T follicular helper cell (primary cell): Measurements from ENCODE around the gene PSMA3.
A peak's percentile ranks its signal among the peaks of the same experiment; 100 is the strongest.

ENCODE experiments used
- DNase-seq: peaks from one replicate; pipeline ENCODE4 v3.0.0-alpha.2; 2020; ENCODE audit warnings: low read depth

The PSMA3 gene

DNA sequence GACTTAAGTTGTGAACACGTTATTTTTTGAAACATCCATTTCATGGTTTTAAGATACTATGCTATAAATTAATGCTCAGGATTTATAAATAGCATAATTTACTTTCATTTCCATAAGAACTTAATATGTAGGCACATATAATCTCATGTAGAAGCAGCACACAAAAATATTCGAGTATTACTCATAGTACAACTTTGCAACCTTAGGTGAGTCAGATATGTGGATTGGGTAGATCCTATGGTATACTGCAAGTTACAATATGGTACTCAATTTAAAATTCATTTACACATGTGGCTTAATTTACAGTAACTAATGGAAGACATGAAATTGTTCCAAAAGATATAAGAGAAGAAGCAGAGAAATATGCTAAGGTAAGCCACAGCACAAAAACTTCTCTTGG is 26.0 kb downstream of the PSMA3 start:
- no peak for DNase-seq

DNA sequence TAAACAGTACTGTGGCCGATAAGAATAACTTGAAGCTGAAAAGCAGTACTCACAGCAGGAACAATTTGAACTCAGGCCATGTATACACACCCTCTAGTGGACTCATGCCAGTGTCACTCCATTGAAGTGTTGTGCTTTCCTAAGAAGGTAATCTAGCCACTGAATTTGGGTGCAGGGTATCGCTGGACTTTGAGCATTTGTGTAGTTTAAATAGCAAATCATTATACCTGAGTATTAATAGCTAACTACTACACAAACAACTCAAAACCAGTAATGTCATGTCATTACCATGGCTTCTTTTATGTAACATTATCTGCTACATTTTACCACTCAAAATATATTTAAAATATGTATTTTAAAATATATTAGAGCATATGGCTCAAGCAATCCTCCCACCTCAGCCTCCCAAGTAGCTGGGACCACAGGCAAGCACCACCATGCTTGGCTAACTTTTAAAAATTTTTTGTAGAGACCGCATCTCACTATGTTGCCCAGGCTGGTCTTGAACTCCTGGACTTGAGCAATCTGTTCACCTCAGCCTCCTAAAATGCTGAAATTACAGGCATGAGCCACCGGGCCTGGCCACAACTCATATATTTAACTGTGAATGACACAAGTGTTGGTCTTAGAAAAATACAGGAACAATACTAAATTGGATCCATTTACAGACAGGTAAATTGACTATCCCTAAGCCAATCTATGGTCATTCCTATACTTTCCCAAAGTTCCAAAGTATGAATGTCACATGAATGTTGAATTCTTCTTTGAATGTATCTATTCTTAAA is 28.1 kb downstream of the PSMA3 start:
- DNase-seq, result no peak

DNA sequence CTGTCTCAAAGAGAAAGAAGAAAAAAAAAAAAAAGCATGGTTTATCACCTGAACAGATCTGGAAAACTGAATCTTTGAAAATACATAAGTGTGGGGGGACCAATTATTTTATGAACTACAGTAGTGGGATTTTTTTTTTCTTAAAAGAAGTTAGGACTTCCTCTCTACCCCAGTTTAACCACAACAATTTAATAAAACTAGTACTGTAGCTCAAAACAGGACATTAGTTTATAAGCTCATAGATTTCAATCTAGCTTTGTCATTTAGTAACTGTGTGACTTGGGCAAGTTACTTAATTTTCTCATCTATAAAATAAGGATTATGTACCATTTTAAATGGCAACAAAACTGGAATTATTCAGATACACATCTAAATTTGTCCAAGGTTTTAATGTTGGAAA is 30.2 kb downstream of the PSMA3 start:
- DNase-seq, result no peak

DNA sequence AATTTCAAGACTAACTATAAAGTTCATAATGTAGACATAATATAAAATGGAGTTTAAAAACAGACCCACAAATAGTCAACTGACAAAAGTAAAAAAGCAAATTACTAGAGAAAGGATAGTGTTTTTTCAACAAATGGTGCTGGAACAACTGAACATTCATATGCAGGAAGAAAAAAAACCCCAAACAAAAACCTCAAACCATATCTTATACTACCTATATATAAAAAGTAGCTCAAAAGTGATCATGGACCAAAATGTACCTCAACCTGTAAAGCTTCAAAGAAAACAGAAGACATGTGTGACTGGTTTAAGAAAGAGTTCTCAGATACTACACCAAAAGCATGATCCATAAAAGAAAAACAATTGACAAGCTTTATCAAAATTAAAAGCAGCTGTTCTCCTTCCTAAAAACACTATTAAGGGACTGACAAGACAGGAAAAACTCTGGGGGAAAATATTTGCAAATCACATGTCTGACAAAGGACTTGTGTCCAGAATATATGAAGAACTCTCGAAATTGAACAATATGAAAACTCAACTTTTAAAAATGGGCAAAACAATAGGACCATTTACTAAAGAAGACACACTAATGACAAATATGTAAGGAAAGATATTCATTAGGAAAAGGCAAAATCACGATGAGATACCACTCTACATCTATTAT is 31.0 kb downstream of the PSMA3 start:
- no peak for DNase-seq

DNA sequence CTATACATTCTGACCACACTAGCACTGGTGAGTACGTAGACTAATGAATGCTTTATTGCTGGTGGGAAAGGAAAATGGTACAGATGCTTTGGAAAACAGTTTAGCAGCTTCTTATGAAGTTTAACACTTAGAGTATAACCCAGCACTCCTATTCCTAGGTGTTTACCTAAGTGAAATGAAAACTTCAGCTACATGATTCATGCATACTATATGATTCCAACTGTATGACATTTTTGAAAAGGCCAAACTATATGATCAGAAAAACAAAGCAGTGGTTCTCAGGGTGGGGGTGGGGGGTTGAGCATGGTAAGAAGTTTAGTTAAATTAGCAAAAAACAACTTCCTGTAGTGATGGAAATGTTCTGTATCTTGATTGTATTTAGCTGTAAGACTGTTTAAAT is 31.6 kb downstream of the PSMA3 start:
- DNase-seq, result no peak

DNA sequence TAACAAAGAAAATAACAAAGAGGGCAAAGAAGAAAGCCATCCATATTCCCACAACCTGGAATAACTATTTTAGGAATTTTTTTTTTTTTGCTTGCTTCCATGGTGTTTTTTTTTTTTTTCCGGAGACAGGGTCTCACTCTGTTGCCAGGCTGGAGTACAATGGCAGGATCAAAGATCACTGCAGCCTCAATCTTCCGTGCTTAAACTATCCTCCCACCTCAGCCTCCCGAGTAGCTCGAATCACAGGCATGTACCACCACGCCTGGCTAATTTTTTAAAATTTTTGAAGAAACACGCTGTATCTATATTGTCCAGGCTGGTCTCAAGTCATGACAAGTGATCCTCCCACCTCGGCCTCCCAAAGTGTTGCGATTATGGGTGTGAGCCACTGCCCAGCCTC is 33.5 kb downstream of the PSMA3 start:
- DNase-seq, result no peak

DNA sequence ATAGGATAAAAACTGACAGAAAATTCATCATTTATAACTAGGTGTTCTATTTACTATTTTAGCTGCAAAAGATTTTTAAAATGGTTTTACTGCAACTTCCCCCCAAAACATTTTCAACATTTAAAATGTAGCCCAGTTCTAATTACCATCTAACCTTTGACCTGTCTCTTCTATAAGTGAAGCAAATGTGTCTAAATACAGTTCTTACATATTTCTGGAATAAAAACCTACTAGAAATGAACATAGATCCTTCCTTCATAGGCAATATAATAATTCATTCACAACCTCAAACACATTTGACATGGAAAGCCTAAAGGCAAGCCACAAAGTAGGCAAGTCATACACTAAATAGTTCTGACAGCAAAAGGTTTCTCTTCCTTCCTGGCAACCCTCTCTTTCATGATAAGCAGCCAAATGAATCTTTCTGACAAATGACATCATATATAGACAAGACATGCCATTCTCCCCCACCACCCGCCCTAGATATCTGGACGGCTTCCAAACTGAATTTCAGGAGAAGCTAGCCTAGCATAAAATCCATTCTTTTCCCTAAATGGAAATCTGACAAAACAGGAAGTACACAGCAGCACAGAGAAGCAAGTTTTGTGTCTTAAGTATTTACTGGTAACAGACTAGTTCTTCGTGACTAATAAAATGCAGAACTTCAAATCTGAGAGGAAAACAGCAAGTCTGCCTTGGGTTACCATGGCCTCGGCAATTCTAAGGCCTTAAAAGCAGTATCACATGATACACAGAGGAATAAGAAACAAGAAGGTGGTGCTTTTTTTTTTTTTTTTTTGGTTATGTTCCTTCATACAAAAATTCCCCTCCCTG is 36.5 kb downstream of the PSMA3 start:
- no peak for DNase-seq

DNA sequence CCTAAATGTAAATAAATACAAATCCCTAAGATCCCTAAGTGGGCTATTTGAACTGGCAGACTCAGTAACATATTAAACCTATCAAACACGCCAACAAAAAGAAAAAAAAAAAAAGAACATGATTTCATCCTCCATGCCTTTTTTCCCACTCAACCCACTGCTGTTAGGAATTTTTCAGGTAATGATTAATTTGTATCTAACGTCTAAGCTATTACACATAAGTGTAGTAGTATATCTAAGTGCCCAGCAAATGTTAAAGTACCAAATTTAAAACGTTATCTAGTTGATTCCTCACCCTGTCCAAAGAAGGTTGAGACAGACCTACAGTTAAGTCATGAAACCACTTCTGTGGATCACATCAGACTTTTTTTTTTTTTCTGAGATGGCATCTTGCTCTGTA is 37.3 kb downstream of the PSMA3 start:
- DNase-seq, result no peak

DNA sequence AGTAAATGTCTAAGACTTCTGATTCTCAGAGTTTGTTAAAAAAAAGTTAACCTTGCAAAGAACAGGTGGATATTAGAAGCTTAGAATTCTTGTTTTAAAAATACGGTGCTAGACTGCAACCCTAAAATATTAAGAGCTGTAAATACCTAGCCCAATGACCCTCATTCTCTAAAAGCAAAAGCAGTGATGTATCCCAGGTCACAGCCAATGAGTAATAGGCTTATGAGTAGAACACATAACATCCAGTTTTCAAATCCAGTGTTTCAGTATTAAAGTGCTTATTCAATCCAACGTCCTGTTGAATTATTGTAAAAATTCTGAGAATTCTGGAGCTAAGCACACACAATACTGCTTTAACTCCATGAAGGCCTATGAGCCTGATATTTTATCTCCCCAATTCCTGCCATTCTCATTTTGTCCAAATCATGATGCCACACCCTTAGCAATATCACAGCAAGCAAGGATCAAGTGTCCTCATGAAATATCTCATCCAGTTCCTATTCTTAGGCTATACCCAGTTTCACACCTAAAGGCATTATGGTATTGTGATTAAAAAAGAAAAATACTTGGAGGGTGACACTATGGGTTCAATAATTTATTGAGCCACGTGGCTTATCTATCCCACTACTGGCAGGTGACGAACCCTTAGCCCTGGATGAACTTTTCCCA is 38.4 kb downstream of the PSMA3 start:
- no peak for DNase-seq

DNA sequence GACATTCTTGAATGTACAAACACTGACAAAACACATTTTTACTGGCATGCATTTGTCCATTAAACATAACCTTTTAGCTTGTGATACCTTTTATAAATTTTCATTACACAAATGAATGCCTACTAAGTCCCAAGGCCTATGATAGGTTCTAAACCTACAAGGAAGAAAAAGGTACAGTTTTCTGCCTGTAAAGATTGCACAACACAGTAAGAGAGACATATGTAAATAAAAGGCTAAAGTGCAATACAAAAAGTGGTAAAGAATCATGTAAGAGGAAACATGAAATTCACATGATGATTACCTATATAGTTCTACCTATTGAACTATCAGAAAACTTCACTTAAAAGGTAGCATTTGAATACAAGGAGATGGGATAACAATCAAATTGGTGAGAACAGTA is 39.1 kb downstream of the PSMA3 start:
- DNase-seq, result no peak

DNA sequence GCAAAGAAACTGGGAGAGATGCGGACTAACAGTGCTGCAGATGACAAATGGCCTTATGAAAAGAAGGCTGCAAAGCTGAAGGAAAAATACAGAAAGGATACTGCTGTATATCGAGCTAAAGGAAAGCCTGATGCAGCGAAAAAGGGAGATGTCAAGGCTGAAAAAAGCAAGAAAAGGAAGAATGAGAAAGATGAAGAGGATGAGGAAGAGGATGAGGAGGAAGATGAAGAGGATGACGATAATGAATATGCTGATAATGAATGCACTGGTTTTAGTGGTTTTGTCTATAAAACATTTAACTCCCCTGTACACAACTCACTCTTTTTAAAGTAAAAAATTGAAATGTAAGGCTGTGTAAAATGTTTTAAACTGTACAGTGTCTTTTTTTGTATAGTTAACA is 40.5 kb downstream of the PSMA3 start:
- DNase-seq, result no peak

DNA sequence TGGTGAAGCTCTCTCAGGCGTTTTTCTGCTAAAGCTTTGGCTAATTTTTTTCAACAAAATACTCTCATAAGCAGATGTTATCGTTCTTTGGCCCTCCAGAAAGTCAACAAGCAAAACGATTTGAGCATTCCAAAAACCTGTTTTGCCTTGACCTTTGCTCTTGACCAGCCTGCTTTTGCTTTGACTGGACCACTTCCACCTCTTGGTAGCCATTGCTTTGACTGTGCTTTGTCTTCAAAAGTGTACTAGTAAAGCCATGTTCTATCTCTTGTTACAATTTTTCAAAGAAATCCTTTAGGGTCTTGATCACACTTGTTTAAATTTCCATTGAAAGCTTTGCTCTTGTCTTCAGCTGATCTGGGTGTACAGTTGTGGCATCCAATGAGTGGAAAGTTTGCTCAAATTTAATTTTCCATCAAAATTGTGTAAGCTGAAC is 43.0 kb downstream of the PSMA3 start:
- DNase-seq, result no peak

DNA sequence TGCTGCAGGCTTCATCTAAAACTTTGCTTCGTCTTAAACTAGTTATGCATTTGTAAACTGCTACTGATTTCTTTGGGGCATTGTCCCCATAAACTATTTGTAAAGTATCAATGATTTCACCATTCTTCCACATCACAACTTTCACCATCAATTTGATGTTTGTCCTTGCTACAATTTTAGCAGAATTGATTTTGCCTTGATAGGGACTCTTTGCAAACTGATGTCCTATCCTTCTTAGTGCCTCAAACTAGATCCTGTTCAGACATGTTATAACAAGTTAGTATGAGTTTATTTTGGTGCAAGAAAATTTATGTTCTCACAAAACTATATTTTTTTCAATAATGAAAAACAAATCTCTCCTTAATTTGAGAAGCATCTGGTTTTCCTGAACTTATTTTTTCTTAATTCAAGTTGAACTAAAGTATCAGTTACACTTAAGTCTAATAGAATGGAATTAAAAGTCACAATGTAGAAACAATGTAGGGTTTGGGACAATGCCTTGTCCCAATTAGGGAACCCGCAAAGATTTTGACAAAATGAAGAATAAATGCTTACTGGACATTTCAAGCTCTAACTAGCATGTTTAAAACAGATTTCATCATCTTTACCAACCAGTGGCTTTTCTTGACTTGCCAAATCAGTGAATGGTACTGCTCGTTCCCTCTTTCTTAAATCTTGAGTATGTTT is 43.6 kb downstream of the PSMA3 start:
- DNase-seq, result no peak

DNA sequence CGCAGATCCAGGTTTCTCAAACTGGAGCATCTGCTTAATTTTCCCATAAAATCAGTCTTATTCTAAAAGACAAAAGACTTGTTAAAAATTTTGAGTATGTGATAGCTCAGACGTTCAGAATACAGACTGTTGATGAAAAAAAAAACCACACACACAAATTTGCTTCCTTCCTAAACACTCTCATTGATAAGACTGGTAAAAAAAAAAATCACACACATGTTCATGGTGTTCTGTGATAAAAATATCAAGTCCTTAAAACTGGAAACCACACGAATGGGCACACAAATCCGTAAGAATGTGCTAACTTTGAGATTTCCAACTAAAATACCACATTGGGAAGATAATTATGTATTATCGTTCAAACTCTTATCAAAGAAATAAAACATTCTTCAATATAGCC is 47.0 kb downstream of the PSMA3 start:
- DNase-seq, result no peak

DNA sequence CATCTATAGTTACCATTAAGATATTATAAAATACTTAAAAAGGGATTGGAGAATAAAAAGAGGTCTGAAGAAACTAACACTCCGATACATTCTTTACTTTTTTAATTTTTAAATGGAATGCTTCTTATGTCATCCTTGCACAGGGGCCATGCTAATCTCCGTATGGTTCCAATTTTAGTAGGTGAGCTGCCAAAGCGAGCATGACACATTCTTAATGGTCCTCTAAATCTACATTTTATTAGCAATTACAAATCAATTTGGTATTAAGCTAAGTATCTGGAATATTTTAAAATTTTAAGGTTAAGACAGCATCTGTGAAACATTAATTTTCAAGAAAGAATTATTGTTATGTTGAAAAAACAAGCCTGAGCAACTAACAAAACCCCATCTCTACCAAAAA is 47.5 kb downstream of the PSMA3 start:
- no peak for DNase-seq

DNA sequence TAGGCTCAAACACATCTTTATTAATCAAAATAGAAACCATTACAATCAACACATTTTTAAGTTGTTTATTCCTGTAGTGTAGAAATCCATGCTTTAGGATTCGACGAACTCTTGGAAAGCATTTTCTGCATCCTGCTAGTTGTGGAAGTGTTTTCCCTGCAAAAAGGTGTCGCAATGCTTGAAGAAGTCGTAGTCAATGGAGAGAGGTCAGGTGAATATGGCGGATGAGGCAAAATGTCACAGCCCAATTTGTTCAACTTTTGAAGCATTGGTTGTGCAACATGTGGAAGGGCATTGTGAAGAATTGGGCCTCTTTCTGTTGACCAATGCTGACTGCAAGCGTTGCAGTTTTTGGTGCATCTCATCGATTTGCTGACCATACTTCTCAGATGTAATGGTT is 49.6 kb downstream of the PSMA3 start:
- no peak for DNase-seq

DNA sequence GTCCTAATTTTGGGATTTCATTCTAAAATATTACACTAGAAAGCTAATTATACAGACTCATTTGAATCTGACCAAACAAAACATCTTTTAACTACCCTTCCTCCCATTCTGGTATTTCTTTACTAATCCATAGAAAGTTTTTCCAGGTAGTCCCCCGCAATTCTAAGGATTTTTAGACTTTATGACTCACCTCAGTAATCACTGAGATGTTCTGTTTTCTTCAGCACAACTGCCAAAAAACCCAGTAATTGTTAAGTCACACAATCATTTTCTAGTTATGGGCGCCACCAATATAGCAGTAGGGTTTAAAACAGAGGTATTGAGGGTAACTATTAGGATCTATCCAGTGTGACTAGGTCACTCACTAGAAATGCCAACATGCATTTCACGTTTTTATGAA is 52.1 kb downstream of the PSMA3 start:
- DNase-seq, result no peak

DNA sequence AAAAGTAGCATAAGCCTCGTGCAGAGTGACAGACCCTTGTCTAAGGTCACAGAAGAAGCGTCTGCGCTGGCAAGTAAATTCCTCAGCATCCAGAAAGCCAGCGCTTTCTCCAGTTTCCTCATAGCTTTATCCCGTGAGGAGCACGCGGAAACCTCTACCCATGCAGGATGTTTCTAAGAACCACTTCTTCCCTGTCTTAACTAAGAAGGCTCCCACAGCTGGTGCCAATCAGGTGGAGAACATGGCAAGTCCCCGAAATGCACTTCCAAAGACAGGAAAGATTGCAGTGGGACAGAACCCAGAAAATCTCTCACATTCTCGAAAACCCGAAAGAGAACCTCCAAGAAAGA is 52.7 kb downstream of the PSMA3 start:
- no peak for DNase-seq

DNA sequence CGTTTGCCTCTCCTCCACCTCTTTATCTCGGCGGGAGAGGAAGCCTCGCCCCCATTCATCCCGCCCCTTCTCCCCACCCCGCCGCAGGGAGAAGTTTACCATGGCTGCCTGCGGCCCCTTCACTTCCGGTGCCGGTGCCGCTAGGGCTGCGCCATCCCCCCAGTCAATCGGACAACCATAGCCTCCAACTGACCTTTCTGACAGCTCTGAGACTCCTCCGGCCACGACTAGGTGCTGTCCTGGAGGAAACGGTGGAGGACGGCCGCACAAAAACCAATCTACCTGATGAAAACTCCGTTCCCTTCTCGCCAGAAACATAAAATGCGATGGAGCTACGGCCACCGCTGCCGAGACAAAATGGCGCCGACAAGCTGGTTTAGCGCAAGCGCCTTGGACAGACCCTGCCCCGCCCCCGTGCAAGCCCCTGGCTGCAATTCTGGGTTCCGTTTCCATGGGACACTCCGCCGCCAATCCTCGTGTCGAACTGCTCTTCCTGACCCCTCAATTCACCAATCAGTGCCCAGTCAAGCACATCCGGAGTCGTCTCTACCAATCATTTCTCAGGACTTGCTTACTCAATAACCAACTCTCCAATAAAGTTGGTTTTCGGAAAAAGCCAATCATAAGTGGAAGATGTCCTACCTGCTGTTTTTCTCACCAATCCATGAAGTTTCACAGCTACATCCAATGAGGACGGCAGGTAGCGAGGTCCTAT is 53.3 kb downstream of the PSMA3 start:
- peak; percentile 98 for DNase-seq

DNA sequence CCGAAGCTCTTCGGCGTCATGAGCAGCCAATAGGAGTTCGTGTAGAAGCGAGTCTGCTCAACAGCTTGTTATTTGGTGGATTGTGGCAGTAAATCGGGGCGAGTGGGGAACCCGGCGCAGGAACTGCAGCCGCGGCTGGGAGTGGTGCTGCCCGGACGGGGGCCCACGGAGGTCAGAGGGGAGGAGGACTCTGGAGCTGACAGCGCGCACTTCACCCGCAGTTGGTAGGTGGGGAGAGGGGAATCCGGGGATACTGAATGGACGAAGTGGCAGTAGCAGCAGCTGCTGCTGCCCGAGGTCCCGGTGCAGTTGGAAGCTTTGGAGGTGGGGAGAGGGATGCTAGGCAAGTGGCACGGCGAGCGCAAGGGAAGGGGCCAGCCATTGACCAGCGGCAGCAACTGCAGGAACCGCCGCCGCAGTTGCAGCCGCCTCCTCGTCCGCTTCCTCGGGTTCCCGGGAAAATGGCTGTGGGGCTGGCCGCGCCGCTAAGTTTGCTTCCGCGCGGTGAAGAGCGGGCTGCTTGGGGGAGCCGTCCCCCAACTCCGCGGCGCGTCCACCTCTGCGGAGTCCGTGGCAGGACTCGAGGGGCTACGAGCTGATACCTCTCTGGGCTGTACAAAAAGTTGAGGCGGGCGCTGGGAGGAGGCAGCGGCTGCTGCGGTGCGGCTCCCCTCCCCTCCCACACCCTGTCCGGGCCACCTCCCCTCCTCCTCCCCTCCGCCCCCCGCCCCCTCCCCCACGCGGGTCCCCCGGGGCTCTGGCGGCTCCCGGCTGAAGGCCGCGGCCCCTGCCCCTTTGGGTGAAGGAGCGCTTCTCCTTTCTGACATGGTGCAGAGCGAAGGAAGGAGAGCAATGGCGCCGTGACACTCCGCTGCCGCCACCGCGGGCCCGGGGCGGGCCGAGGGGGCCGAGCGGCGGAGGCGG is 54.1 kb downstream of the PSMA3 start, which contains the start of gene ARID4A:
Gene ARID4A (plus strand): TSS at position 79 of the 924 bp plus-strand sequence. CDS start 1,300 bp downstream, outside the sequence.
- DNase-seq, result peak; percentile 82
